Fibroblast of skin of left quadriceps (primary cell): ENCODE measurements around the gene CSHL1.
"Not testable (repeated sequence)": the region's sequence is repeated elsewhere in the genome, so short reads cannot be mapped to it uniquely, and the experiment has no call there.

Experiments used
- DNase-seq, 2 experiments: peaks; one replicate each; pipeline ENCODE4 v3.0.0-alpha.2; 2013; ENCODE audit warnings: low read depth in 2 of 2

The CSHL1 gene

GRCh38 chr17:63889026-63889848 lies 21.8 kb downstream of the CSHL1 start:
- not testable (repeated sequence) for DNase-seq

- not testable (repeated sequence) for DNase-seq
Measured at GRCh38 chr17:63885119-63885518, 25.9 kb downstream of the CSHL1 start.

GRCh38 chr17:63882626-63883126 lies 28.4 kb downstream of the CSHL1 start:
- DNase-seq: not testable (repeated sequence)

- peak in 1 of 2 experiments; percentile 11 for DNase-seq
Measured at GRCh38 chr17:63881935-63882601, 29.0 kb downstream of the CSHL1 start, which contains the start of gene GH2. Gene GH2, minus strand, starts transcription at chr17:63881944. Its CDS starts 143 bp downstream, at chr17:63881801.

GRCh38 chr17:63881337-63881736 lies 29.7 kb downstream of the CSHL1 start:
- not testable (repeated sequence) for DNase-seq

GRCh38 chr17:63880706-63881105 lies 30.4 kb downstream of the CSHL1 start:
- DNase-seq: no peak

- not testable (repeated sequence) for DNase-seq
Measured at GRCh38 chr17:63878413-63878812, 32.6 kb downstream of the CSHL1 start.

GRCh38 chr17:63874693-63875092 lies 36.4 kb downstream of the CSHL1 start:
- not testable (repeated sequence) for DNase-seq

- DNase-seq: not testable (repeated sequence)
Measured at GRCh38 chr17:63874061-63874626, 36.9 kb downstream of the CSHL1 start.

- not testable (repeated sequence) for DNase-seq
Measured at GRCh38 chr17:63873577-63873976, 37.5 kb downstream of the CSHL1 start, which contains the start of gene CSH2. Gene CSH2, minus strand, starts transcription at chr17:63873677. Its CDS starts 63 bp downstream, at chr17:63873614.

- not testable (repeated sequence) for DNase-seq
Measured at GRCh38 chr17:63871646-63872365, 39.3 kb downstream of the CSHL1 start.

- DNase-seq: not testable (repeated sequence)
Measured at GRCh38 chr17:63870292-63870665, 40.8 kb downstream of the CSHL1 start.

- DNase-seq: peak; percentile 34 to 36
Measured at GRCh38 chr17:63869491-63870291, 41.4 kb downstream of the CSHL1 start.

GRCh38 chr17:63866625-63867024 lies 44.4 kb downstream of the CSHL1 start:
- DNase-seq: not testable (repeated sequence)
